Liver (tissue), 9 donors: ENCODE measurements around the gene CDK11B. TPM values are rescaled to one million over a fixed set of nuclear protein-coding genes. Genes with fewer than 3 reads are reported as not detected.

ENCODE experiments used
- DNase-seq: peaks from one replicate; pipeline ENCODE4 v3.0.0-alpha.2; 2017; ENCODE audit warnings: low spot score
- H3K27ac ChIP-seq, 2 donors: one replicate each; pipeline ENCODE4 v1.7.0; 2013; ENCODE audit warnings: inconsistent platforms in 2 of 2, low read length in 2 of 2, control low read depth in 1 of 2, low read depth in 1 of 2, mild to moderate bottlenecking in 1 of 2
- H3K27me3 ChIP-seq, 4 donors: one replicate each; pipeline versions ENCODE4 v1.6.1 to v1.7.0; 2013; ENCODE audit warnings: low read length in 3 of 4, inconsistent platforms in 1 of 4, mild to moderate bottlenecking in 1 of 4, moderate library complexity in 1 of 4; ENCODE audit not compliant: control insufficient read depth in 4 of 4, insufficient read depth in 4 of 4
- H3K36me3 ChIP-seq, 4 donors: one replicate each; pipeline versions ENCODE4 v1.6.1 to v1.7.0; 2013; ENCODE audit warnings: low read length in 3 of 4, mild to moderate bottlenecking in 3 of 4, low read depth in 1 of 4, moderate library complexity in 1 of 4; ENCODE audit not compliant: control insufficient read depth in 4 of 4, insufficient read depth in 3 of 4
- H3K4me1 ChIP-seq, 4 donors: one replicate each; pipeline versions ENCODE4 v1.6.1 to v1.7.0; 2013; ENCODE audit warnings: low read length in 3 of 4, mild to moderate bottlenecking in 3 of 4, moderate library complexity in 1 of 4; ENCODE audit not compliant: control insufficient read depth in 4 of 4, insufficient read depth in 4 of 4
- H3K4me3 ChIP-seq, 3 donors: one replicate each; pipeline versions ENCODE4 v1.6.1 to v1.7.0; 2013; ENCODE audit warnings: low read length in 3 of 3, control low read depth in 1 of 3, low read depth in 1 of 3, mild to moderate bottlenecking in 1 of 3
- H3K9ac ChIP-seq, 2 donors: one replicate each; pipeline ENCODE4 v1.7.0; 2013; ENCODE audit warnings: low read length in 2 of 2, mild to moderate bottlenecking in 2 of 2, moderate library complexity in 2 of 2, control low read depth in 1 of 2, low read depth in 1 of 2
- H3K9me3 ChIP-seq, 4 donors: one replicate each; pipeline versions ENCODE4 v1.6.1 to v1.7.0; 2013; ENCODE audit warnings: low read length in 3 of 4; ENCODE audit not compliant: control insufficient read depth in 4 of 4
- ATF3 ChIP-seq: IDR thresholded peaks from 2 replicates; pipeline ENCODE4 v1.6.1; 2016; ENCODE audit warnings: antibody characterized with exemption
- CTCF ChIP-seq: fragments of 150-350 bp; IDR thresholded peaks from 2 replicates; pipeline ENCODE4 v1.5.1; 2017; ENCODE audit warnings: improper control_type of control experiment, low read depth, low read length; ENCODE audit not compliant: missing input control
- EGR1 ChIP-seq, 2 donors: IDR thresholded peaks; 2 replicates each; pipeline ENCODE4 v1.6.1; 2016 to 2018; ENCODE audit warnings: antibody characterized with exemption in 2 of 2, low read depth in 2 of 2
- FOXA1 ChIP-seq: IDR thresholded peaks from 2 replicates; pipeline ENCODE4 v1.6.1; 2016; ENCODE audit warnings: antibody characterized with exemption
- FOXA2 ChIP-seq: IDR thresholded peaks from 2 replicates; pipeline ENCODE4 v1.6.1; 2016; ENCODE audit warnings: antibody characterized with exemption
- HNF4A ChIP-seq, 2 donors: conservative IDR thresholded peaks; 2 replicates each; pipeline ENCODE4 v1.6.1; 2016; ENCODE audit warnings: antibody characterized with exemption in 2 of 2, mild to moderate bottlenecking in 2 of 2
- HNF4G ChIP-seq: IDR thresholded peaks from 2 replicates; pipeline ENCODE4 v1.6.1; 2016; ENCODE audit warnings: antibody characterized with exemption
- JUND ChIP-seq, 2 donors: IDR thresholded peaks; 2 replicates each; pipeline ENCODE4 v1.6.1; 2016; ENCODE audit warnings: antibody characterized with exemption in 2 of 2
- MAX ChIP-seq: IDR thresholded peaks from 2 replicates; pipeline ENCODE4 v1.6.1; 2016; ENCODE audit warnings: antibody characterized with exemption
- RAD21 ChIP-seq, 2 donors: IDR thresholded peaks; 2 replicates each; pipeline ENCODE4 v1.6.1; 2016; ENCODE audit warnings: antibody characterized with exemption in 2 of 2, mild to moderate bottlenecking in 2 of 2
- RXRA ChIP-seq, 2 donors: IDR thresholded peaks; 2 replicates each; pipeline ENCODE4 v1.6.1; 2017 to 2018; ENCODE audit warnings: antibody characterized with exemption in 2 of 2, mild to moderate bottlenecking in 1 of 2
- SP1 ChIP-seq: IDR thresholded peaks from 2 replicates; pipeline ENCODE4 v1.6.1; 2018; ENCODE audit warnings: antibody characterized with exemption, mild to moderate bottlenecking
- YY1 ChIP-seq: IDR thresholded peaks from 2 replicates; pipeline ENCODE4 v1.6.1; 2016; ENCODE audit warnings: antibody characterized with exemption, mild to moderate bottlenecking
- ZBTB33 ChIP-seq: IDR thresholded peaks from 2 replicates; pipeline ENCODE4 v1.6.1; 2016; ENCODE audit warnings: antibody characterized with exemption
- WGBS: extraction: QIAGEN DNeasy Blood & Tissue Kit; methylation state at CpG from one replicate; pipeline ENCODE4 v1.1.7; 2013; 5-methylcytosine and 5-hydroxymethylcytosine counted together
- polyA plus RNA-seq, 2 donors: library from polyadenylated mRNA; stranded (reverse) in 1 of 2; unstranded in 1 of 2; fragments of 200-250 nt in 1 of 2; fragments of >200 nt in 1 of 2; fragmentation: Nextera tagmentation in 1 of 2; extraction: Ambion mirVana in 1 of 2; gene quantifications; one replicate each; pipeline versions ENCODE4 v1.2.1 to v1.2.3, GENCODE V29; 2013 to 2015
- total RNA-seq, 2 donors: library from RNA; depleted of rRNA; stranded (reverse); fragments of >200 nt; gene quantifications; one replicate each; pipeline ENCODE4 v1.2.3, GENCODE V29; 2014
- donor health status: healthy.
- donor health status: healthy.
- donor health status: healthy.
- donor health status: healthy.
- donor health status: healthy.

Gene CDK11B
- total and polyA plus RNA-seq, 4 donors = 5.1 to 12.2 (median 7.4) TPM

GRCh38 chr1:1672181-1672965 lies 13.6 kb upstream of the CDK11B start (continued):
- no peak for TF ChIP-seq CTCF

GRCh38 chr1:1671365-1672119 lies 12.7 kb upstream of the CDK11B start:
- Histone ChIP-seq H3K9ac (no peak overlapping the region), H3K9me3 (no peaks in the 10 kb centered on the region), H3K4me3 (no peak overlapping the region), H3K4me1 (no peaks in the 10 kb centered on the region), H3K27ac (no peak overlapping the region), H3K27me3 (no peaks in the 10 kb centered on the region), H3K36me3 (peaks cover 5 to 35% (median 23%) of the 10 kb centered on the region in 4 donors)
- WGBS = 89% methylated on average over 27 of the region's 27 CpGs
- DNase-seq = no peak
- TF ChIP-seq RAD21 (IDR thresholded peaks at IDR 0.05) (no peak), RXRA (IDR thresholded peaks at IDR 0.05) (no peak), HNF4G (no peak), EGR1 (IDR thresholded peaks at IDR 0.05; ENCODE audit: low read depth in 2 of 2) (no peak), FOXA2 (no peak), YY1 (no peak), HNF4A (conservative IDR thresholded peaks at IDR 0.05) (no peak), FOXA1 (no peak), ZBTB33 (no peak), ATF3 (no peak), MAX (no peak)

- no peak overlapping the region for H3K9ac ChIP-seq
These were observed 12.1 kb upstream of the CDK11B start for GRCh38 chr1:1670866-1671265.

More at GRCh38 chr1:1670866-1671265, 12.1 kb upstream of the CDK11B start:
- no peaks in the 10 kb centered on the region for H3K9me3 ChIP-seq
- H3K4me3 ChIP-seq = no peak overlapping the region
- H3K27ac ChIP-seq = no peak overlapping the region
- H3K4me1 ChIP-seq = no peaks in the 10 kb centered on the region
- 97% methylated on average over 24 of the region's 24 CpGs for WGBS
- no peak for TF ChIP-seq ZBTB33
- TF ChIP-seq MAX = no peak
- no peak for TF ChIP-seq RAD21 (IDR thresholded peaks at IDR 0.05)
- TF ChIP-seq SP1 = no peak
- no peak for TF ChIP-seq FOXA1
- no peak for TF ChIP-seq FOXA2
- no peak for TF ChIP-seq JUND (IDR thresholded peaks at IDR 0.05)
- no peak for TF ChIP-seq EGR1 (IDR thresholded peaks at IDR 0.05; ENCODE audit: low read depth in 2 of 2)
- DNase-seq = no peak
- H3K36me3 ChIP-seq = peaks cover 11 to 42% (median 26%) of the 10 kb centered on the region in 4 donors
- no peaks in the 10 kb centered on the region for H3K27me3 ChIP-seq
